ENCODE data around the gene MRC2.

DNA sequence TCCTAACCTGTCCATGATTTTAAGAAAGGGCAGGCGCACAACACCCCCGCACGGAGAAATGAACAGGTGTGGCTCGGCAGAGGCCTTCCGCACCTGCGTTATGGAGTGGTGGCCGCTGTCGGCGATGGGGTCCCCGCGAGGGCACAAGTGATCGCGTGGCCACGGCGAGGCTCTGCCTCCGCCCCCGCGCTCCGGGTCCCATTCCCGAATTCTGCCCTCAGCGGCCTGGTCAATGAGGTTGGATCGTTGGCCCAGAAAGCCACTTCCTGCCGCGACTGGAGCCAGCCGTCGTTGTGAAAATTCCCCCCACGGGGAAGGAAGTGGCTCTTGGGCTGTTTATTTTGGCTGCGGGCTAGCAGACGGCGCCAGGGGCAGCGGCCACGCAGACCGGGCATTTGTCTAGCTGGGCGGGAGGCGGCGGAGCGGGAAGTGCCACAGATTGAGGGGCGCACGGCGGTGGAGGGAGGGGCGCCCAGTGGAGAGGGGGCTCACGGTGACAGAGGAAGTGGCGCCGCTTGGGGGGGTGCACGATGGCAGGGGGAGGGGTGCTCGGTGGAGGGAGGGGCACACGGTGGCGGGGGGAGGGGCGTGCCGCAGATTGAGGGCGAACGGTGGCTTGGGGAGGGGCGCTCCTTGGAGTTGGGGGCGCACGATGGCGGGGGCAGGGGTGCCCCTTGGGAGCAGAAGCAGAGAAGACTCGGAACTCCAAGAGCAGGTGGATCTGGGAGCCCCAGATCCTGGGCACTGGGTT, 25.0 kb downstream of the MRC2 start:
- TF ChIP-seq EZH2 (optimal IDR thresholded peaks at IDR 0.05; ENCODE audit: low read depth, low read length) (no peak), CTCF (IDR thresholded peaks at IDR 0.05; ENCODE audit: low read length) (no peak)

All from MM.1S (cell line).